SU-DHL-6 (cell line): Measurements from ENCODE around the gene JAK3.

Experiments
- H2AFZ ChIP-seq: fragments of 200-600 bp; sonication (generic); 2 replicates; pipeline ENCODE4 v1.6.1; 2014; ENCODE audit warnings: low read depth, mild to moderate bottlenecking, moderate library complexity, mixed read lengths, antibody characterized with exemption, low read length; ENCODE audit not compliant: severe bottlenecking
- H3F3A ChIP-seq: fragments of 200-600 bp; shearing (Covaris generic); 2 replicates; pipeline ENCODE4 v1.6.0; 2016; ENCODE audit warnings: antibody characterized with exemption, mild to moderate bottlenecking; ENCODE audit not compliant: insufficient read depth
- H3K27ac ChIP-seq: fragments of 200-600 bp; sonication (generic); 2 replicates; pipeline ENCODE4 v1.5.1; 2016; ENCODE audit warnings: low read depth, mild to moderate bottlenecking, low read length, moderate library complexity, mixed read lengths
- H3K27me3 ChIP-seq: fragments of 200-600 bp; sonication (generic), shearing (Covaris generic); 2 replicates; pipeline ENCODE4 v1.6.0; 2014; ENCODE audit warnings: mild to moderate bottlenecking, low read length
- H3K36me3 ChIP-seq: fragments of 200-600 bp; sonication (generic); 2 replicates; pipeline ENCODE4 v1.6.1; 2014; ENCODE audit warnings: mild to moderate bottlenecking, low read length, mixed read lengths
- H3K4me2 ChIP-seq: fragments of 300-600, 200-600 bp; shearing (Covaris generic), sonication (generic); 2 replicates; pipeline ENCODE4 v1.6.0; 2014; ENCODE audit warnings: low read length, low read depth, mild to moderate bottlenecking; ENCODE audit not compliant: poor library complexity, severe bottlenecking
- H3K4me3 ChIP-seq: fragments of 200-600 bp; sonication (generic); 2 replicates; pipeline ENCODE4 v1.5.1; 2014; ENCODE audit warnings: antibody characterized with exemption, low read length, mild to moderate bottlenecking, mixed read lengths; ENCODE audit not compliant: insufficient read depth, poor library complexity, severe bottlenecking
- H3K79me2 ChIP-seq: fragments of 200-600 bp; sonication (generic); 2 replicates; pipeline ENCODE4 v1.6.1; 2014; ENCODE audit warnings: mild to moderate bottlenecking, low read length, moderate library complexity; ENCODE audit not compliant: insufficient read depth
- H3K9ac ChIP-seq: fragments of 200-600 bp; sonication (generic); 2 replicates; pipeline ENCODE4 v1.7.0; 2014; ENCODE audit warnings: mild to moderate bottlenecking, low read length
- H3K9me2 ChIP-seq: fragments of 200-600 bp; sonication (generic); replicated peaks from 2 replicates; pipeline ENCODE4 v1.6.1; 2014; ENCODE audit warnings: low read length; ENCODE audit not compliant: insufficient read depth
- H3K9me3 ChIP-seq: fragments of 200-600 bp; sonication (generic); 2 replicates; pipeline ENCODE4 v1.6.1; 2014; ENCODE audit warnings: low read length, mixed read lengths; ENCODE audit not compliant: insufficient read depth
- H4K20me1 ChIP-seq: fragments of 200-600 bp; sonication (generic); 2 replicates; pipeline ENCODE4 v1.6.1; 2014; ENCODE audit warnings: low read depth, mild to moderate bottlenecking, antibody characterized with exemption, low read length, moderate library complexity, mixed read lengths
- EZH2phosphoT487 ChIP-seq: fragments of 200-600 bp; sonication (generic), shearing (Covaris generic); conservative IDR thresholded peaks from 2 replicates; pipeline ENCODE4 v1.6.1; 2018; ENCODE audit warnings: mild to moderate bottlenecking, antibody characterized with exemption, low read length, moderate library complexity, mixed read lengths
- TF ChIP-seq, protein P1 (sequence below): fragments of 200-600 bp; sonication (generic); IDR thresholded peaks from one replicate; pipeline ENCODE4 v1.5.1; 2017; ENCODE audit warnings: antibody characterized with exemption, mild to moderate bottlenecking, low read length, moderate library complexity; ENCODE audit not compliant: insufficient read depth, poor library complexity, severe bottlenecking

The JAK3 gene

DNA sequence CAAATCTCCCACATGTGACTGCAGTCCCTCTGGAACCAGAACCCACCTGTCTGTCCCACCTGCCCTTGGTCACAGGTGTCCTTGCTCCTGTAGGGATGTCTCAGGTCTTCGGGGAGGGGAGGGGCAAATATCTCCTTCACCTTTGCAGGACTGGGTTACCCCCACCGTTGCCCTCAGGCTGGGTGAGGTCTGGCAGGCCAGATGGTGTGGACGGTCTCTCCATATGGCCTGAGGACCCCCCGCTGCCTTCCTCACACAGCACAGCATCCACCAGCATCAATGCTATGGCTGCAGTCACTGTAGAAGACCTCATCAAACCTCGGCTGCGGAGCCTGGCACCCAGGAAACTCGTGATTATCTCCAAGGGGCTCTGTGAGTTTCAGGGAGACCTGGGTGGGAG, 33.9 kb upstream of the JAK3 start:
- no peak overlapping the region for H3K4me2 ChIP-seq
- no peak overlapping the region for H3K9ac ChIP-seq
- H3K79me2 ChIP-seq = no peaks in the 10 kb centered on the region
- TF ChIP-seq EZH2phosphoT487 = no peak
- TF ChIP-seq, protein P1, sequence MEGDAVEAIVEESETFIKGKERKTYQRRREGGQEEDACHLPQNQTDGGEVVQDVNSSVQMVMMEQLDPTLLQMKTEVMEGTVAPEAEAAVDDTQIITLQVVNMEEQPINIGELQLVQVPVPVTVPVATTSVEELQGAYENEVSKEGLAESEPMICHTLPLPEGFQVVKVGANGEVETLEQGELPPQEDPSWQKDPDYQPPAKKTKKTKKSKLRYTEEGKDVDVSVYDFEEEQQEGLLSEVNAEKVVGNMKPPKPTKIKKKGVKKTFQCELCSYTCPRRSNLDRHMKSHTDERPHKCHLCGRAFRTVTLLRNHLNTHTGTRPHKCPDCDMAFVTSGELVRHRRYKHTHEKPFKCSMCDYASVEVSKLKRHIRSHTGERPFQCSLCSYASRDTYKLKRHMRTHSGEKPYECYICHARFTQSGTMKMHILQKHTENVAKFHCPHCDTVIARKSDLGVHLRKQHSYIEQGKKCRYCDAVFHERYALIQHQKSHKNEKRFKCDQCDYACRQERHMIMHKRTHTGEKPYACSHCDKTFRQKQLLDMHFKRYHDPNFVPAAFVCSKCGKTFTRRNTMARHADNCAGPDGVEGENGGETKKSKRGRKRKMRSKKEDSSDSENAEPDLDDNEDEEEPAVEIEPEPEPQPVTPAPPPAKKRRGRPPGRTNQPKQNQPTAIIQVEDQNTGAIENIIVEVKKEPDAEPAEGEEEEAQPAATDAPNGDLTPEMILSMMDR = no peak
- H3K27me3 ChIP-seq = no peaks in the 10 kb centered on the region
- H4K20me1 ChIP-seq = no peaks in the 10 kb centered on the region
- no peaks in the 10 kb centered on the region for H3K9me3 ChIP-seq
- no peak overlapping the region for H3K4me3 ChIP-seq
- H3K27ac ChIP-seq = no peak overlapping the region
- no peaks in the 10 kb centered on the region for H3K9me2 ChIP-seq
- H3F3A ChIP-seq = peaks cover 6% of the 10 kb centered on the region; the same call in 1 of the 2 replicates
- no peaks in the 10 kb centered on the region for H3K36me3 ChIP-seq
- no peak overlapping the region for H2AFZ ChIP-seq

DNA sequence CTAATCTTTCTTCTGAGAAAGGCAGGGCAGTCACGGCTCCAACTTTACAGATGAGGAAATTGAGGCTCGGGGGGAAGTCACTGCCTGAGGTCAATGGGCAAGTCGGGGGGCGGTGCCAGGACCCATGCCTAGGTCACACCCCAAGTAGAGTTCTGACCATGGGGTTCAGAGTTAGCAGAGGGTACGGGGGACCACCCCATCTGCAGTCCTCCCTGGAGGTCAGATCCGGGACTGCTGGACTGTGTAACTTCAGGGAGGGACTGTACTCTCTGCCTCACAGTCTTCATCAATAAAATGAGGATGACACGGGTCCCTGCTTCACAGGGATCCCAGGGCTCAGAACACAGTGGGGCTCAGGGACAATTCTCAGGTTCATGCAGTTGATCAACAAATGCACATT, 31.7 kb upstream of the JAK3 start:
- no peaks in the 10 kb centered on the region for H3K36me3 ChIP-seq
- no peak for TF ChIP-seq EZH2phosphoT487
- TF ChIP-seq, protein P1 = no peak
- H3K4me3 ChIP-seq = no peak overlapping the region
- H2AFZ ChIP-seq = no peak overlapping the region
- no peaks in the 10 kb centered on the region for H3K27me3 ChIP-seq
- no peaks in the 10 kb centered on the region for H4K20me1 ChIP-seq
- H3K9ac ChIP-seq = no peak overlapping the region
- H3K27ac ChIP-seq = no peak overlapping the region
- H3K9me3 ChIP-seq = no peaks in the 10 kb centered on the region
- H3K4me2 ChIP-seq = no peak overlapping the region
- H3K79me2 ChIP-seq = no peaks in the 10 kb centered on the region
- no peaks in the 10 kb centered on the region for H3K9me2 ChIP-seq
- H3F3A ChIP-seq = no peaks in the 10 kb centered on the region

DNA sequence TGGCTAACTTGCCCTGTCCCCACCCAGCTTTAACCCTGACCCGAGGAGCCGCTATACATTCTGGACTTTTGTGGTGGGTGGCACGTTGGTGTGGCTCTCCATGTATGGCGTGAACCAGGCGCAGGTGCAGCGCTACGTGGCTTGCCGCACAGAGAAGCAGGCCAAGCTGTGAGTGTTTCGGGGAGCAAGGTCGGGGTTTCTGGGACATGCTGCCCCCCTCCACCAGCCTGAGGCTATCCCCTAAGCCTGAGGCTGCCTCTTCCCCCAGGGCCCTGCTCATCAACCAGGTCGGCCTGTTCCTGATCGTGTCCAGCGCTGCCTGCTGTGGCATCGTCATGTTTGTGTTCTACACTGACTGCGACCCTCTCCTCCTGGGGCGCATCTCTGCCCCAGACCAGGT, 29.9 kb upstream of the JAK3 start:
- Histone ChIP-seq H3K9me3 (no peaks in the 10 kb centered on the region), H4K20me1 (no peaks in the 10 kb centered on the region), H3K36me3 (no peaks in the 10 kb centered on the region), H3K27me3 (no peaks in the 10 kb centered on the region), H3K4me3 (no peak overlapping the region), H2AFZ (no peak overlapping the region), H3K9ac (no peak overlapping the region), H3K27ac (no peak overlapping the region), H3K4me2 (no peak overlapping the region), H3K9me2 (no peaks in the 10 kb centered on the region), H3K79me2 (no peaks in the 10 kb centered on the region), H3F3A (no peaks in the 10 kb centered on the region)
- TF ChIP-seq, protein P1 = no peak
- TF ChIP-seq EZH2phosphoT487 = no peak

DNA sequence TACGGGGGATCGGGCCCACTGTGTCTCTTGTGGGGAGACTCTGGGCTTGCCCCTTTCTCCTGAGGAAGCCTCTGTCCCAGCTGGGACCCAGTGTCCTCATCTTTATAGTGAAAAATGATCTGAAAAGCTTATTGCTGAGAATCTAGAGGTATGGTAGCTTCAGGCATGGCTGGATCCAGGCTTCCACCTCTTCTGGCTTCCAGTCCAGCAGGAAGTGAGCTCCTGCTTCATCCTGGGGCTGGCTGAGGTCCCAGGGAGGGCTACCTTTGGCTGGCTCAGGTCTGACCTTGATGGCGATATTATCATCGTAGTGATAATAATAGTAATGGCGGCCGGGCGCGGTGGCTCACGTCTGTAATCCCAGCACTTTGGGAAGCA, 27.0 kb upstream of the JAK3 start:
- Histone ChIP-seq H3F3A (no peaks in the 10 kb centered on the region), H3K4me2 (no peak overlapping the region), H3K4me3 (no peak overlapping the region), H3K27me3 (no peaks in the 10 kb centered on the region), H3K79me2 (no peaks in the 10 kb centered on the region), H2AFZ (no peak overlapping the region), H3K9ac (no peak overlapping the region), H3K9me3 (no peaks in the 10 kb centered on the region), H3K9me2 (no peaks in the 10 kb centered on the region), H3K36me3 (no peaks in the 10 kb centered on the region), H3K27ac (no peak overlapping the region), H4K20me1 (no peaks in the 10 kb centered on the region)
- no peak for TF ChIP-seq EZH2phosphoT487
- TF ChIP-seq, protein P1 = no peak
